ENCODE measurements around the gene HTD2.

Gene HTD2

GRCh38 chr3:58293516-58293915 lies 12.8 kb upstream of the HTD2 start:
- H3K9me3 ChIP-seq (ENCODE audit: control insufficient read depth, insufficient read depth, low read depth, low read length), result no peaks in the 10 kb centered on the region
- ChIA-PET POLR2A (interaction anchor here (0.5 kb wide), 1 partner anchor 88 kb away, joined by 4 read pairs; no protein-coding TSS in a partner anchor), CTCF (interaction anchor here (0.6 kb wide), 1 partner anchor 278 kb away, joined by 3 read pairs; no protein-coding TSS in a partner anchor)
- peaks cover 0 to 2% of the 10 kb centered on the region in 2 experiments; a peak in 2 of 3 replicates for H3K36me3 ChIP-seq (ENCODE audit: control insufficient read depth in 2 of 2, insufficient read depth in 1 of 2, low read length in 2 of 2)
- H3K27ac ChIP-seq (ENCODE audit: extremely low read depth, low read depth, low read length), result no peak overlapping the region
- no peaks in the 10 kb centered on the region for H3K4me1 ChIP-seq (ENCODE audit: control insufficient read depth, insufficient read depth, low read length)
- H3K4me3 ChIP-seq (ENCODE audit: low read depth, low read length), result no peak overlapping the region
- no peak for TF ChIP-seq SETDB1 (IDR thresholded peaks at IDR 0.05; ENCODE audit: insufficient read length, low read length)
- no peak for TF ChIP-seq ZNF571 (tag by site-specific recombination; IDR thresholded peaks at IDR 0.05)
- no peak for TF ChIP-seq ZNF704 (tag by site-specific recombination; IDR thresholded peaks at IDR 0.05)
- no peak for TF ChIP-seq ZNF513 (tag by site-specific recombination; IDR thresholded peaks at IDR 0.05)
- no peak for TF ChIP-seq ZNF549 (tag by site-specific recombination; IDR thresholded peaks at IDR 0.05)
- no peak for TF ChIP-seq AEBP2 (tag by site-specific recombination; IDR thresholded peaks at IDR 0.05; ENCODE audit: borderline replicate concordance)
- no peak for TF ChIP-seq ZNF112 (tag by site-specific recombination; IDR thresholded peaks at IDR 0.05)
- no peak for TF ChIP-seq ZNF623 (tag by site-specific recombination; IDR thresholded peaks at IDR 0.05)
- TF ChIP-seq GLIS1 (tag by site-specific recombination; IDR thresholded peaks at IDR 0.05), result no peak
- TF ChIP-seq YY2 (tag by site-specific recombination; IDR thresholded peaks at IDR 0.05), result no peak
- TF ChIP-seq ZNF169 (tag by site-specific recombination; IDR thresholded peaks at IDR 0.05), result no peak

GRCh38 chr3:58296269-58296668 lies 10.1 kb upstream of the HTD2 start:
- POLR2A ChIA-PET, result interaction anchor here (0.6 kb wide), 1 partner anchor 9 kb away, joined by 3 read pairs; the partner anchor contains the start of gene RPP14
- Histone ChIP-seq H3K27ac (ENCODE audit: extremely low read depth, low read depth, low read length) (no peak overlapping the region), H3K4me3 (ENCODE audit: low read depth, low read length) (no peak overlapping the region), H3K36me3 (ENCODE audit: control insufficient read depth in 2 of 2, insufficient read depth in 1 of 2, low read length in 2 of 2) (no peaks in the 10 kb centered on the region; a peak in 1 of 3 replicates), H3K9me3 (ENCODE audit: control insufficient read depth, insufficient read depth, low read depth, low read length) (no peaks in the 10 kb centered on the region), H3K4me1 (ENCODE audit: control insufficient read depth, insufficient read depth, low read length) (no peaks in the 10 kb centered on the region)
- CTCF ChIA-PET, result interaction anchor here (0.7 to 6.1 kb wide), 3 partner anchors 9 to 118 kb away, joined by 3 to 55 read pairs (median 6); partner anchors contain the start of gene RPP14
- TF ChIP-seq ZNF560 (tag by site-specific recombination; IDR thresholded peaks at IDR 0.05; ENCODE audit: borderline replicate concordance) (no peak), SP2 (tag by site-specific recombination; IDR thresholded peaks at IDR 0.05) (no peak), ZNF704 (tag by site-specific recombination; IDR thresholded peaks at IDR 0.05) (no peak), ZNF174 (tag by site-specific recombination; IDR thresholded peaks at IDR 0.05) (no peak), ZNF169 (tag by site-specific recombination; IDR thresholded peaks at IDR 0.05) (no peak), HOXD13 (CRISPR knock-in tag; IDR thresholded peaks at IDR 0.05; ENCODE audit: borderline replicate concordance) (no peak), ZNF140 (tag by site-specific recombination; IDR thresholded peaks at IDR 0.05) (no peak), ZNF664 (tag by site-specific recombination; IDR thresholded peaks at IDR 0.05) (no peak), ZNF549 (tag by site-specific recombination; IDR thresholded peaks at IDR 0.05) (no peak), ZNF510 (tag by site-specific recombination; IDR thresholded peaks at IDR 0.05; ENCODE audit: insufficient replicate concordance) (no peak), SALL2 (tag by site-specific recombination; IDR thresholded peaks at IDR 0.05; ENCODE audit: borderline replicate concordance) (no peak), ZNF311 (tag by site-specific recombination; IDR thresholded peaks at IDR 0.05; ENCODE audit: borderline replicate concordance) (no peak), ZNF660 (tag by site-specific recombination; IDR thresholded peaks at IDR 0.05) (no peak), FEZF1 (tag by site-specific recombination; IDR thresholded peaks at IDR 0.05) (no peak)

Data from HEK293 (cell line).